Mesendoderm (in vitro differentiated cells): ENCODE data around the gene IGF2BP3.

Experiments used
- DNase-seq: peaks from one replicate; pipeline ENCODE4 v3.0.0; 2013
- H2AK5ac ChIP-seq: 2 replicates; pipeline ENCODE4 v1.6.1; 2013; ENCODE audit warnings: low read length, inconsistent platforms
- H2BK120ac ChIP-seq: 2 replicates; pipeline ENCODE4 v1.6.1; 2013; ENCODE audit warnings: low read depth, mild to moderate bottlenecking, low read length, moderate library complexity, mixed read lengths
- H2BK15ac ChIP-seq: replicated peaks from 2 replicates; pipeline ENCODE4 v1.6.1; 2013; ENCODE audit warnings: low read depth, mild to moderate bottlenecking, moderate library complexity
- H2BK5ac ChIP-seq: 2 replicates; pipeline ENCODE4 v1.6.1; 2013; ENCODE audit warnings: low read length, inconsistent platforms
- H3K18ac ChIP-seq: 2 replicates; pipeline ENCODE4 v1.6.1; 2013; ENCODE audit warnings: mild to moderate bottlenecking, low read length, mixed read lengths
- H3K23ac ChIP-seq: one replicate; pipeline ENCODE4 v1.6.1; 2013; ENCODE audit warnings: low read length
- H3K27ac ChIP-seq: 2 replicates; pipeline ENCODE4 v1.5.1; 2013; ENCODE audit warnings: low read depth, mild to moderate bottlenecking, inconsistent platforms, low read length, moderate library complexity
- H3K27me3 ChIP-seq: 2 replicates; pipeline ENCODE4 v1.6.1; 2013; ENCODE audit warnings: low read length, control low read depth, mild to moderate bottlenecking, inconsistent platforms; ENCODE audit not compliant: insufficient read depth, poor library complexity
- H3K36me3 ChIP-seq: 2 replicates; pipeline ENCODE4 v1.6.1; 2013; ENCODE audit warnings: low read length, inconsistent platforms; ENCODE audit not compliant: control insufficient read depth, insufficient read depth
- H3K4ac ChIP-seq: one replicate; pipeline ENCODE4 v1.6.1; 2013; ENCODE audit warnings: low read depth, mild to moderate bottlenecking, low read length, moderate library complexity
- H3K4me1 ChIP-seq: 2 replicates; pipeline ENCODE4 v1.6.1; 2013; ENCODE audit warnings: low read depth, low read length, inconsistent platforms; ENCODE audit not compliant: control insufficient read depth
- H3K4me2 ChIP-seq: 2 replicates; pipeline ENCODE4 v1.6.1; 2013; ENCODE audit warnings: low read length
- H3K4me3 ChIP-seq: 2 replicates; pipeline ENCODE4 v1.5.1; 2013; ENCODE audit warnings: mild to moderate bottlenecking, low read length
- H3K56ac ChIP-seq: one replicate; pipeline ENCODE4 v1.6.1; 2013; ENCODE audit warnings: low read length
- H3K79me1 ChIP-seq: 2 replicates; pipeline ENCODE4 v1.6.1; 2013; ENCODE audit warnings: low read length, inconsistent platforms
- H3K79me2 ChIP-seq: 2 replicates; pipeline ENCODE4 v1.6.1; 2013; ENCODE audit warnings: mild to moderate bottlenecking, low read length; ENCODE audit not compliant: control insufficient read depth, insufficient read depth
- H3K9ac ChIP-seq: 2 replicates; pipeline ENCODE4 v1.6.1; 2013; ENCODE audit warnings: low read length, inconsistent platforms
- H4K5ac ChIP-seq: one replicate; pipeline ENCODE4 v1.6.1; 2013; ENCODE audit warnings: low read length
- H4K8ac ChIP-seq: one replicate; pipeline ENCODE4 v1.6.1; 2013; ENCODE audit warnings: low read depth, mild to moderate bottlenecking, control low read depth, low read length, moderate library complexity
- WGBS: extraction: QIAGEN DNeasy Blood & Tissue Kit; methylation state at CpG from one replicate; pipeline ENCODE4 v1.1.7; 2013; ENCODE audit warnings: low lambda C conversion rate, missing lambda C conversion rate; ENCODE audit not compliant: insufficient coverage; ENCODE audit errors: extremely low coverage; 5-methylcytosine and 5-hydroxymethylcytosine counted together

Gene IGF2BP3

GRCh38 chr7:23293500-23294073 is 176.7 kb downstream of the IGF2BP3 start:
- H4K8ac ChIP-seq, result no peak overlapping the region
- no peak for DNase-seq

GRCh38 chr7:23292623-23293022 is 177.7 kb downstream of the IGF2BP3 start:
- no peaks in the 10 kb centered on the region for H3K79me2 ChIP-seq
- H3K4me3 ChIP-seq, result no peak overlapping the region
- no peak for DNase-seq
- no peak overlapping the region for H4K5ac ChIP-seq
- H3K4me2 ChIP-seq, result no peak overlapping the region
- no peak overlapping the region for H2AK5ac ChIP-seq
- no peak overlapping the region for H3K23ac ChIP-seq
- H3K9ac ChIP-seq, result no peak overlapping the region
- no peak overlapping the region for H4K8ac ChIP-seq
- H3K4me1 ChIP-seq, result no peaks in the 10 kb centered on the region
- H2BK120ac ChIP-seq, result no peak overlapping the region
- H3K4ac ChIP-seq, result no peak overlapping the region
- no CpG with 5 or more reads among the region's 4 CpGs for WGBS
- no peak overlapping the region for H2BK15ac ChIP-seq
- H3K36me3 ChIP-seq, result no peaks in the 10 kb centered on the region
- H3K79me1 ChIP-seq, result no peaks in the 10 kb centered on the region
- H3K56ac ChIP-seq, result no peak overlapping the region
- H2BK5ac ChIP-seq, result no peak overlapping the region
- no peak overlapping the region for H3K18ac ChIP-seq
- H3K27ac ChIP-seq, result no peak overlapping the region
- H3K27me3 ChIP-seq, result no peaks in the 10 kb centered on the region

More at GRCh38 chr7:23293500-23294073, 176.7 kb downstream of the IGF2BP3 start:
- WGBS, result no CpG with 5 or more reads among the region's 12 CpGs
- no peak overlapping the region for H3K18ac ChIP-seq
- H3K4me2 ChIP-seq, result no peak overlapping the region
- no peak overlapping the region for H2AK5ac ChIP-seq
- H3K79me2 ChIP-seq, result no peaks in the 10 kb centered on the region
- H3K79me1 ChIP-seq, result no peaks in the 10 kb centered on the region
- no peak overlapping the region for H3K4ac ChIP-seq
- H4K5ac ChIP-seq, result no peak overlapping the region
- H3K56ac ChIP-seq, result no peak overlapping the region
- no peaks in the 10 kb centered on the region for H3K36me3 ChIP-seq
- H2BK5ac ChIP-seq, result no peak overlapping the region
- H2BK15ac ChIP-seq, result no peak overlapping the region
- no peak overlapping the region for H3K9ac ChIP-seq
- no peak overlapping the region for H3K23ac ChIP-seq
- H3K27ac ChIP-seq, result no peak overlapping the region
- H2BK120ac ChIP-seq, result no peak overlapping the region
- H3K27me3 ChIP-seq, result no peaks in the 10 kb centered on the region
- H3K4me1 ChIP-seq, result no peaks in the 10 kb centered on the region
- no peak overlapping the region for H3K4me3 ChIP-seq

GRCh38 chr7:23291957-23292560 is 178.2 kb downstream of the IGF2BP3 start:
- Histone ChIP-seq H4K8ac (no peak overlapping the region), H3K56ac (no peak overlapping the region), H3K18ac (no peak overlapping the region), H2AK5ac (no peak overlapping the region), H3K9ac (no peak overlapping the region), H3K36me3 (no peaks in the 10 kb centered on the region), H3K27ac (no peak overlapping the region), H3K79me1 (no peaks in the 10 kb centered on the region), H2BK5ac (no peak overlapping the region), H3K4ac (no peak overlapping the region), H3K27me3 (no peaks in the 10 kb centered on the region), H2BK120ac (no peak overlapping the region), H4K5ac (no peak overlapping the region), H3K4me2 (no peak overlapping the region), H3K79me2 (no peaks in the 10 kb centered on the region), H3K4me3 (no peak overlapping the region), H2BK15ac (no peak overlapping the region), H3K4me1 (no peaks in the 10 kb centered on the region), H3K23ac (no peak overlapping the region)
- DNase-seq, result no peak
- WGBS, result no CpG with 5 or more reads among the region's 3 CpGs

- no peak overlapping the region for H2BK15ac ChIP-seq
- no peaks in the 10 kb centered on the region for H3K27me3 ChIP-seq
- no CpG with 5 or more reads among the region's 9 CpGs for WGBS
- H3K4ac ChIP-seq, result no peak overlapping the region
- H3K9ac ChIP-seq, result no peak overlapping the region
- H3K27ac ChIP-seq, result no peak overlapping the region
- H4K5ac ChIP-seq, result no peak overlapping the region
- H2AK5ac ChIP-seq, result no peak overlapping the region
- no peak overlapping the region for H2BK5ac ChIP-seq
- no peak overlapping the region for H3K56ac ChIP-seq
- no peak overlapping the region for H4K8ac ChIP-seq
- H3K36me3 ChIP-seq, result no peaks in the 10 kb centered on the region
- no peak overlapping the region for H3K23ac ChIP-seq
- H3K79me1 ChIP-seq, result no peaks in the 10 kb centered on the region
- no peak overlapping the region for H3K4me3 ChIP-seq
- no peaks in the 10 kb centered on the region for H3K79me2 ChIP-seq
- no peak overlapping the region for H2BK120ac ChIP-seq
- H3K4me1 ChIP-seq, result no peaks in the 10 kb centered on the region
- no peak overlapping the region for H3K4me2 ChIP-seq
- DNase-seq, result no peak
- no peak overlapping the region for H3K18ac ChIP-seq
Observed at GRCh38 chr7:23290993-23291392, 179.3 kb downstream of the IGF2BP3 start.

- H3K23ac ChIP-seq, result no peak overlapping the region
- no peak overlapping the region for H2BK120ac ChIP-seq
- H3K4me1 ChIP-seq, result no peaks in the 10 kb centered on the region
- H3K27ac ChIP-seq, result no peak overlapping the region
- H4K8ac ChIP-seq, result no peak overlapping the region
- no peak overlapping the region for H2BK5ac ChIP-seq
- H3K36me3 ChIP-seq, result no peaks in the 10 kb centered on the region
- H3K4me3 ChIP-seq, result no peak overlapping the region
- H3K79me1 ChIP-seq, result no peaks in the 10 kb centered on the region
- H3K18ac ChIP-seq, result no peak overlapping the region
- WGBS, result no CpG with 5 or more reads among the region's 5 CpGs
- H3K9ac ChIP-seq, result no peak overlapping the region
- H3K79me2 ChIP-seq, result no peaks in the 10 kb centered on the region
- no peak for DNase-seq
- no peaks in the 10 kb centered on the region for H3K27me3 ChIP-seq
- H2AK5ac ChIP-seq, result no peak overlapping the region
- H3K4me2 ChIP-seq, result no peak overlapping the region
- H3K56ac ChIP-seq, result no peak overlapping the region
- H2BK15ac ChIP-seq, result no peak overlapping the region
- no peak overlapping the region for H4K5ac ChIP-seq
- H3K4ac ChIP-seq, result no peak overlapping the region
Observed at GRCh38 chr7:23287612-23288011, 182.7 kb downstream of the IGF2BP3 start.
